ENCODE data around the gene TRAPPC8.

Gene TRAPPC8

DNA sequence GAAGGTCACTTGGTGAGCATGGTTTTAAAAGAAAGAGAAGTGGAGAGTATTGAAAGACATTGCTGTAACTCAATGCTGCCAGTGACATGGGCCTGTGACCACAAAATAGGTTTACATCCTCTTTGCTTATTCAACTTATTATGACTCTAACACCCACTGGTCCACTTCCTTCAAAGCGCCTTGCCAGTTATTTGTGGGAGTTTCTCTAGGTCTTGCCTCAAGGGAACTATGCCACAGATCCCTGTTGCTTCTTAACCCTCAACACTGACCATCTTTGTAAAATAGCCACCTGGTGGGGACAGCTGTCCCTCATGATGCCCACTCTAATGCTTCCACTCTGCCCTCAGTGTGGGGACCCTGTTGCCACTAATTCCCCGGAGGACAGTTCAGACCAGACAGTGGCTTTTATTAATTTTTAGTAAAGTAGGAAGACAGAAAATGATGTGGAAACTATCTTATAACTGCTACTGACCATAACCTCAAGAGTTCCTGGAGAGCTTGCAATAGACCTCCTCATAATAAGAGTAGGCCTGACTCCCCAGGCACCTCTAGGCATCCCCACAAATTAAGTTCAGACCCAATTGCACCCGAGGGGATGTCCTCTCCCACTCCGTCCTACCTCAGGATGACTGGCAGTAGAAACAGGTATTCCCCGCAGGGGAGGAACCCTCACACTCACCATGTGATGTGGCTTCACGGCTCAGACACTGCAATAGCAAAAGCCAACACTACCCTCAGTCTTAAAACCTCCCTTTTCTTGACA, 150.9 kb downstream of the TRAPPC8 start:
- DNase-seq: no peak

DNA sequence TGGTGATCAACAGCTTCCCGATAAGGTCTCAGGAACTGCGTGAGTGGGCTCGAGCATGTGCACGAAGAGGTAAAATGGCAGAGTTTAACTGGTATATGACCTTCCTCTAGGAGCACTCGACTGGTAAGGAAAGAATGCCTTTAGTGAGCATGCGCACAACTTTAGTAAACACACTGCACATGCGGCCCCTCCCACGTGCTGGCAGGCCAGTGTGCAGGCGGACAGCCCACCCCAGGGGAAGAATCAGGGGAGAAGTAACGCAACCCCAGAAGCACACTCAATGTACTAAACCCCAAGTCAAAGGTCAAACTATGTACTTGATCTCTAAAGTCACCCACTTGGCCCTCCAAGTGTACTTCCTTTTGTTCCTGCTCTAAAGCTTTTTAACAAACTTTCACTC, 153.5 kb downstream of the TRAPPC8 start:
- no peak for DNase-seq

DNA sequence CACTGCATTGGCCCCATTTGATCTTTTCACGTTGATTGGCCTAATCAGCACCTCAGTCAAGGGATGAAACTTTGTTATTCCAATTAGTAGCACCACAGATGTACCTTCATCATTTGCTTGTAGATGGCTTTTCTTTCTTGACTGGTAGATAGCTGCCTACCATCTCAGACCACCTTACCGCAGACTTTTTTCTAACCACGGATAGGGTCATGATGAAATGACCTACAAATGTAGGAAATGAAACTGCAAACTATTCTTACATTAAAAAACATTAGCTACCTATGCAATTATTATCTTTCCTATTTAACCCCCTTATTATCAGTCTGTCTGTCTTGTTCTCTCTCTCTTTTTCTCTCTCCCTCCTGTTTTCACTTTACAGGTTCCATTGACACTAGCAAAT, 159.9 kb downstream of the TRAPPC8 start:
- no peak for DNase-seq
